Measurements from ENCODE around the gene SHANK1. TPM values are rescaled to one million over a fixed set of nuclear protein-coding genes. Genes with fewer than 3 reads are reported as not detected.

The SHANK1 gene
- polyA plus RNA-seq, 3 donors, result not detected

DNA sequence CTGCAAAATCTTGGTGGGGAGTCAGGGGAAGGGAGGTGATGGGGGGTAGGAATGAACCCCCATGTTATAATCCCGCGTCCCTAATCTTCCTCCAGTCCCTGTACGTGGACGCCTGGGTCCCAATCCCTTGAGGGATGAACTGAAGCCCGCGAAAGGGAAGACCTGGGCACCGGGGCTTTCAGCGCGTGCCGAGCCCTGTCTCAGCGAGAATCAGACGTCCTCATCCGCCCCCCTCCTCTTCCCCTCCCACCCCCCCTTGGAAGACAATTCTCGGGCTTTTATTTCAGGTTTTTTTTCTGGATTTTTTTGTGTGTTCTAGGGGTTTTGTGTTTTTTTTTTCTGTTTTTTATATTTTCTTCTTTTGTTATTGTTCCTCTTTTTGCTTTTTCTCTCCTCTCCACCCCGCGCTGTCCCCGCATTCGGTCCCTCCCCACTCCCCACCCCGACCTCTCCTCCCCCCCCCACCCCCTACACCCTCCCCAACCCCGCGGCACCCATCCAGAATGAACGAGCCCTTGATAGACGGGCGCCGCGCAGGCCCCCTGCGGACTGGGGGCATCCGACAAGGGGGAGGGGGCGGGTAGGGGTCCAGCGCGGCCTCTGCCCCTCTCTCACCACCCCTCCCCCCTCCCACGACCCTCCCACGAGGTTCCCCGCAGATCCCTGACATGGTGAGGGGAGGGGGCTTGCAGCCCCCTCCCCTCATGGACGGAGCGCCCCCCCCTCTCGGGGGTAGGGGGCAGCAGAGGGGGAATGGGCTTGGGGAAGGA lies 60.1 kb downstream of the SHANK1 start:
- H3K27ac Mint-ChIP-seq, result no peak overlapping the region
- peak overlapping the region; percentile 61 for H2AFZ ChIP-seq (ENCODE audit: insufficient read depth, low read depth, low read length, poor library complexity, severe bottlenecking)
- H3K36me3 Mint-ChIP-seq, result peaks cover 0 to 4% of the 10 kb centered on the region in 2 donors
- no peaks in the 10 kb centered on the region for H4K20me1 ChIP-seq (ENCODE audit: insufficient read depth, low read length)
- H3K4me3 Mint-ChIP-seq, result peak overlapping the region; percentile 27 to 77
- H3K79me2 ChIP-seq (ENCODE audit: insufficient read depth, low read length), result no peaks in the 10 kb centered on the region
- H3K4me2 ChIP-seq (replicated peaks; ENCODE audit: extremely low read depth, low read length, poor library complexity, severe bottlenecking), result peak overlapping the region; percentile 47
- H3K36me3 ChIP-seq (replicated peaks in 1 of 2; ENCODE audit: control insufficient read depth in 1 of 2, insufficient read depth in 2 of 2, low read length in 2 of 2), result no peaks in the 10 kb centered on the region
- no peak overlapping the region for H3K9ac ChIP-seq (ENCODE audit: insufficient read depth, low read length, poor library complexity, severe bottlenecking)
- peaks cover 18% of the 10 kb centered on the region for H3K4me1 Mint-ChIP-seq
- H3K27me3 Mint-ChIP-seq (ENCODE audit: low read depth in 3 of 3), result peaks cover 47 to 69% (median 66%) of the 10 kb centered on the region in 3 donors
- peaks cover 13 to 32% of the 10 kb centered on the region in 2 donors for H3K27me3 ChIP-seq (ENCODE audit: control insufficient read depth in 2 of 2, insufficient read depth in 2 of 2, low read length in 2 of 2)
- intact Hi-C loops (cut with micrococcal nuclease), result loop anchor here in 1 of 2 donors (10.0 kb wide), 1 partner anchor 125 kb away; no protein-coding TSS in a partner anchor
- TF ChIP-seq, protein P1, sequence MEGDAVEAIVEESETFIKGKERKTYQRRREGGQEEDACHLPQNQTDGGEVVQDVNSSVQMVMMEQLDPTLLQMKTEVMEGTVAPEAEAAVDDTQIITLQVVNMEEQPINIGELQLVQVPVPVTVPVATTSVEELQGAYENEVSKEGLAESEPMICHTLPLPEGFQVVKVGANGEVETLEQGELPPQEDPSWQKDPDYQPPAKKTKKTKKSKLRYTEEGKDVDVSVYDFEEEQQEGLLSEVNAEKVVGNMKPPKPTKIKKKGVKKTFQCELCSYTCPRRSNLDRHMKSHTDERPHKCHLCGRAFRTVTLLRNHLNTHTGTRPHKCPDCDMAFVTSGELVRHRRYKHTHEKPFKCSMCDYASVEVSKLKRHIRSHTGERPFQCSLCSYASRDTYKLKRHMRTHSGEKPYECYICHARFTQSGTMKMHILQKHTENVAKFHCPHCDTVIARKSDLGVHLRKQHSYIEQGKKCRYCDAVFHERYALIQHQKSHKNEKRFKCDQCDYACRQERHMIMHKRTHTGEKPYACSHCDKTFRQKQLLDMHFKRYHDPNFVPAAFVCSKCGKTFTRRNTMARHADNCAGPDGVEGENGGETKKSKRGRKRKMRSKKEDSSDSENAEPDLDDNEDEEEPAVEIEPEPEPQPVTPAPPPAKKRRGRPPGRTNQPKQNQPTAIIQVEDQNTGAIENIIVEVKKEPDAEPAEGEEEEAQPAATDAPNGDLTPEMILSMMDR (IDR thresholded peaks at IDR 0.05), result no peak
- H3K4me3 ChIP-seq (replicated peaks in 1 of 3; ENCODE audit: low read depth in 2 of 3, low read length in 3 of 3), result peak overlapping the region in 1 of 3 experiments; percentile 54
- peaks cover 21 to 61% (median 43%) of the 10 kb centered on the region in 7 donors for H3K9me3 Mint-ChIP-seq
- H3K4me1 ChIP-seq (ENCODE audit: control insufficient read depth in 1 of 2, insufficient read depth in 2 of 2, low read length in 2 of 2), result peaks cover 14 to 18% of the 10 kb centered on the region in 2 donors
- no CpG with 5 or more reads among the region's 37 CpGs for WGBS (ENCODE audit: insufficient coverage)
- DNase-seq, result no peak
- H3K27ac ChIP-seq (ENCODE audit: low read depth in 1 of 2, low read length in 2 of 2), result no peak overlapping the region
- H3K9me3 ChIP-seq (replicated peaks in 1 of 2; ENCODE audit: control insufficient read depth in 1 of 2, insufficient read depth in 1 of 2, low read length in 2 of 2), result peaks cover 28 to 34% of the 10 kb centered on the region in 2 donors

DNA sequence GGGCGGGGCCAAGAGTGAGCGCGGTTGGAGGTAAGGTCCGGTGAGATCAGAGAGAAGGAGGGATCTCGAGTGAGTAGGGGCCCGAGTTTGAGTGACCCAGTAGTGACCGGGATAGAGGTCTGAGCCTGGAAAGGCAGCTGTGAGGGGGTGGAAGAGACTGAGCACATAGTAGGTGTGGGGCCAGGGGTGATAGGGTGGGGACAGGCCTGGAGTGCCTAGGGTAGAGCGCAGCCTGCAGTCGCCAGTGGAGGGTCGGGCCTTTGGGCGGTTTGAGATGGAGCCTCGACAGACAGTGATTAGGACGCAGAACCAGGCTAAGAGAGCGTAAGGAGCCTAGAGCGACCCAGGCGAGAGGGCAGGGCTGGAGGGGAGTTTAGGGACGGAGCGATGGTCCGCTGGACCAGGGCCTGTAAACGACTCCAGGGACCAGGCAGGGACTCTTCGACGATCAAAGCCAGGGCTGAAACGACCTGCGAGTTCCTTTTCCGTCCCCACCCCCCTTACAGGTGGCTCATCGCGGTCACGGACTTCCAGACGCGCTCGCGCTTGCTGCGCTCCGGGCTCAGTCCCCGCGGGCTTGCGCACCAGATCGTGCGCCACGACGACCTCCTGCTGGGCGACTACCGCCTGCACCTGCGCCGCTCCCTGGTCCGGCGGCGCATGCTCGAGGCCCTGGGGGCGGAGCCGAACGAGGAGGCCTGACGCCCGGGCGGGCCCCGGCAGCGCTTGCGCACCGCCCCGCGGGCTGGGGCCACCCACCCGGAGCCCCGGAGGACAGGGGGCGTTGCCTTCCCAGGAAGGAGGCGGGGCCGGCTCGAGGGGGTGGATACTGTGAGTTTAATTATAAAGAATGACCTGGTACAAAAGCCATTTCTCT lies 60.9 kb downstream of the SHANK1 start:
- peak overlapping the region in 4 of 7 donors; percentile 19 to 92 (median 46) for H3K27ac Mint-ChIP-seq
- DNase-seq, result peak in 1 of 3 donors; percentile 14
- H3K4me1 Mint-ChIP-seq, result peaks cover 18% of the 10 kb centered on the region
- peaks cover 21 to 56% (median 46%) of the 10 kb centered on the region in 7 donors for H3K9me3 Mint-ChIP-seq
- H3K36me3 Mint-ChIP-seq, result peaks cover 0 to 4% of the 10 kb centered on the region in 2 donors
- peaks cover 44 to 65% (median 64%) of the 10 kb centered on the region in 3 donors for H3K27me3 Mint-ChIP-seq (ENCODE audit: low read depth in 3 of 3)
- H3K36me3 ChIP-seq (replicated peaks in 1 of 2; ENCODE audit: control insufficient read depth in 1 of 2, insufficient read depth in 2 of 2, low read length in 2 of 2), result no peaks in the 10 kb centered on the region
- H3K9ac ChIP-seq (ENCODE audit: insufficient read depth, low read length, poor library complexity, severe bottlenecking), result no peak overlapping the region
- 2% methylated on average over 66 of the region's 67 CpGs for WGBS (ENCODE audit: insufficient coverage)
- TF ChIP-seq, protein P1 (IDR thresholded peaks at IDR 0.05), result no peak
- H3K27me3 ChIP-seq (ENCODE audit: control insufficient read depth in 2 of 2, insufficient read depth in 2 of 2, low read length in 2 of 2), result peaks cover 13 to 26% of the 10 kb centered on the region in 2 donors
- peak overlapping the region in 1 of 3 experiments; percentile 54 for H3K4me3 ChIP-seq (replicated peaks in 1 of 3; ENCODE audit: low read depth in 2 of 3, low read length in 3 of 3)
- intact Hi-C loops (cut with micrococcal nuclease), result no loop called here
- H3K4me3 Mint-ChIP-seq, result peak overlapping the region; percentile 64 to 84
- no peaks in the 10 kb centered on the region for H3K79me2 ChIP-seq (ENCODE audit: insufficient read depth, low read length)
- peak overlapping the region; percentile 47 for H3K4me2 ChIP-seq (replicated peaks; ENCODE audit: extremely low read depth, low read length, poor library complexity, severe bottlenecking)
- H3K27ac ChIP-seq (ENCODE audit: low read depth in 1 of 2, low read length in 2 of 2), result no peak overlapping the region
- peaks cover 14 to 18% of the 10 kb centered on the region in 2 donors for H3K4me1 ChIP-seq (ENCODE audit: control insufficient read depth in 1 of 2, insufficient read depth in 2 of 2, low read length in 2 of 2)
- H3K9me3 ChIP-seq (replicated peaks in 1 of 2; ENCODE audit: control insufficient read depth in 1 of 2, insufficient read depth in 1 of 2, low read length in 2 of 2), result peaks cover 28 to 34% of the 10 kb centered on the region in 2 donors
- no peaks in the 10 kb centered on the region for H4K20me1 ChIP-seq (ENCODE audit: insufficient read depth, low read length)
- H2AFZ ChIP-seq (ENCODE audit: insufficient read depth, low read depth, low read length, poor library complexity, severe bottlenecking), result peak overlapping the region; percentile 61
